GM21423 (cell line): ENCODE results near the gene HEXB.
"Not testable (repeated sequence)": the region's sequence is repeated elsewhere in the genome, so short reads cannot be mapped to it uniquely, and the experiment has no call there.

ENCODE experiments used
- ATAC-seq: cut with Tn5 transposase; IDR thresholded peaks from one replicate; pipeline ENCODE4 v1.9.1; 2021; ENCODE audit warnings: mild to moderate bottlenecking, moderate library complexity; ENCODE audit not compliant: unreplicated experiment

The HEXB gene

DNA sequence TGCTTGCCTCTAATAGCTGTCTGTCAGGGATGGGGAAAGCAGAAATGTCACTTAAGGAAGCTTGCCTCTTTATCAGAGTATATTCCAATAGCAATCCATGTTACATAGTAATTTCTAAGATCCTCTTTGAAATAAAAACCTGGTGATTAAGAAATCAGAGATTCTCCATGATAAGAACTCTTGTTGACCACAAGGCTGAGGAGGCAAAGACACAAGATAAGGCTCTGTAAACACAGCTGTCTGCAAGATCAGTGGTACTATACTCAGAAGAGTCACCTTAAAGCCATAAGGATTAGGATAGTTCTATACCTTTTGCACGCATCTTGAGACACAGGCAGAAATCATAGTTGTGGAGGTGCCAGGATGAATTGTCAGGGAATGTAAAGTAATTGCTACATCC is 40.3 kb downstream of the HEXB start:
- ATAC-seq = no peak

DNA sequence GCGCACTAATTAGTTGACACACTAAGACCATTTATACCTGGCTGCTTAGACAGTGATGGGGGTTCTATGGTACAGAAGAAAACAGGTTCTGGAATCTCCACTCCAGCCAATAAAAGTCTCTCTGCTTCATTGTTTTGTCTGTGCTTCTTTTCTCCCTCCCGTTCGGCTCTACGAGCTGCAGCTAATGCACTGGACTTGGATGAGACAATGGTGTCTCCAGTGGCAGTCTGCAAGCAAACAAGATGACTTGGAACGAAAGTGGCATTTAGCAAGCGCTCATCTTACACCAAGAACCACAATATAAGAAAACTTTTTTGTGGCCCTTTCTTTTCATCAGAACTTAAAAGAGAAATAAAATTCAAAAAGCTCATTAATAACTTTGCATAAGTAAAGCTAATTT is 51.7 kb downstream of the HEXB start:
- no peak for ATAC-seq

DNA sequence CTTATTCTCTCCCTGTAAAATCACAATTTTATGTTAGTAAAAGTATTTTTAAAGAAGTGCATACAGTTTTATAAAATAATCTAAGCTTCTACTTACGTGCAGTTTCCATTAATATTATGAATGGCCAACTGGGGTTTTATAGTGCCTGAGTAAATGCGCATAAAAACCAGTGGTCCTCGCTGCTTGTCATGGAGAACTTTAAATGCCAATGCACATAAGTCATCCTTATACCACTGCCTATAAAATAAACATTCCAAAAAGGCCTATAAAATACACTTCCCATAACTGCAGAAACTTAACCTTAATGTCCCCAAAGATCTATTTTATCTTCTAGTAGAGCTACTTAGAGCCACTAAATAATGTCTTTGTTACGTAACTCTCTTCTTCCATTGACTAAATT is 53.4 kb downstream of the HEXB start:
- no peak for ATAC-seq

DNA sequence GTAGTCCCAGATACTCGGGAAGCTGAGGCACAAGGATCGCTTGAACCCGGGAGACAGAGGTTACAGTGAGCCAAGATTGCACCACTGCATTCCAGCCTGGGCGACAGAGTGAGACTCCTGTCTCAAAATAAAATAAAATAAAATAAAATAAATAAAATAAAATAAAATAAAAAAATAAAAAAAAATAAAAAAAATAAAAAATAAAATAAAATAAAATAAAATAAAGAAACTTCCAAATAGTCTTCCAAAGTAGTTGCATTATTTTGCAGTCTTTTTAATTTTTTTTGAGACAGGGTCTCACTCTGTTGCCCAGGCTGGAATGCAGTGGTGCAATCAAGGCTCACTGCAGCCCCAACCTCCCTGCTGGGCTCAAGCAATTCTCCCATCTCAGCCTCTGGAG is 63.7 kb downstream of the HEXB start:
- not testable (repeated sequence) for ATAC-seq

DNA sequence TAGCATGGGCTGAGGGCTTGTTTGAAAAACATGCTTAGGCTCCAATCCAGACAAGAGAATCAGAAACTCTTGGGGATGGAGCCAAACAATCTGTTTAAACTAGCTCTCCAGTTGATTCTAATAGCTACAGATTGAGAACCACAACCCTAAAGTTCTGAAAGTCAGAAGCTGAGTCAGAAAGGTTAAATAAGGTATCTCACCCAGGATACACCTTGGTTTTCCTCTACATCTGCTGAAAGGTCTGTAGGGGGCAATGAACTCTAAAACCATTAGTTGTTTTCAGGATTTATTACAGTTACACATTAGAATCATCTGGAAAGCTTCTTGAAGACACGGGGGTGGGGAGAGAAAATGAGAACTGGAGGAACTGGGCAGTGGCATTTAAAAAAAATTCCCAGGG is 76.2 kb downstream of the HEXB start:
- ATAC-seq = no peak

DNA sequence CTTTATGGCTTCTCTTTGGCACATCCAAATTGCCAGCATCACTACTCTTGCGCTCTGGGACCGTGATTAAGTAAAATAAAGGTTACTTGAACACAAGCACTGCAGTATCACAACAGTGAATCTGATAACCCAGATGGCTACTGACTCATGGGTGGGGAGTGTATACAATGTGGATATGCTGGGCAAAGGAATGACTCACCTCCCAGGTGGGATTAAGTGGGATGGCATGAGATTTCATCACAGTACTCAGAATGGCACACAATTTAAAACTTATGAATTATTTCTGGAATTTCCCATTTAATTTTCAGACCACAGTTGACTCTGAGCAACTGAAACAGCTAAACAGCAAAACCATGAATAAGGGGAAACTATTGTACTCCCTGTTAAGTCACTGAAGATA is 77.6 kb downstream of the HEXB start:
- ATAC-seq = no peak

DNA sequence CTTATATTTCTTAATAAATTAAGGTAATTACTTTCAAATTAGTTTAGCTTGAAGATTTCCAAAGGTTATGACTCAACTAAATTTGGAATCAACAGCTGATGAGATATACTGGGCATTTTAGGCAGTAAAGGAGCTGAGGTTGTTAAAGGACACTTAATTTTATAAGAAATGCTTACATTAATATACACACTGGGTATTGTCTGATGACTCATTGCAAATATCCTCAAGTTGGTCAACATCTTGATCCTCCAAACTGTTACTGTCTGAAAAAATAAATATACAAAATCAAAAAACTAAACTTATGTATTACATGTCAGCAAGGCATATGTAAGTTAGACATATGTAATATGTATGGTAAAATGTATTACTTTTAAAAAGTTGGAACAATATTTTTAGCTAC is 78.5 kb downstream of the HEXB start:
- no peak for ATAC-seq

DNA sequence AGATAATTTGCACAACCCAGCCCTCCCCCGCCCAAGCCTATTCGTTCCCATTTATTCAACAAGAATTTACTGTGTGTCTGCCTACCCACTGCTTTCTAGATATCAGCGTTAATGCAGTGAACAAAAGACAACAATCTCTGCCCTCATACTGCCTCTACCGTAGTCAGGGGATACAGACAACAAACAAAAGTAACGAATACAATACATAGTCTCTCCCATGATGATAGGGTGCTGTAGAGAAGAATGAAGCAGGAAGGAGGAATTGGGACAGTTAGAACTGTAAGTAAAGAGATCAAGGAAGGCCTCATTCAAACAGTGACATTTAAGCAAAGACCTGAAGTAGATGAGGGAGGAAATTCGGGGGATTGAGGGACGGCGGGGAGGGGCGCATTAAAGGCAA is 80.2 kb downstream of the HEXB start:
- no peak for ATAC-seq

DNA sequence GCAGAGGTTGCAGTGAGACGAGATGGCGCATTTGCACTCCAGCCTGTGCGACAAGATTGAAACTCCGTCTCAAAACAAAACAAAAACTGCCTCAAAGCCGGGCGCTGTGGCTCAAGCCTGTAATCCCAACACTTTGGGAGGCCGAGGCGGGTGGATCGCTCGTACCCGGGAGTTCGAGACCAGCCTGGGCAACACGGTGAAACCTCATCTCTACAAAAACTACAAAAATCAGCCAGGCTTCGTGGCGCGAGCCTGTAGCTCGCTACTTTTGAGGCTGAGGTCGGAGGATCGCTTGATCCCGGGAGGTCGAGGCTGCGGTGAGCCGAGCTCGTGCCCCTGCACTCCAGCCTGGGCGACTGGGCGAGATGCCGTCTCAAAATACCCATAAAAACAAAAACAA is 80.9 kb downstream of the HEXB start:
- no peak for ATAC-seq

DNA sequence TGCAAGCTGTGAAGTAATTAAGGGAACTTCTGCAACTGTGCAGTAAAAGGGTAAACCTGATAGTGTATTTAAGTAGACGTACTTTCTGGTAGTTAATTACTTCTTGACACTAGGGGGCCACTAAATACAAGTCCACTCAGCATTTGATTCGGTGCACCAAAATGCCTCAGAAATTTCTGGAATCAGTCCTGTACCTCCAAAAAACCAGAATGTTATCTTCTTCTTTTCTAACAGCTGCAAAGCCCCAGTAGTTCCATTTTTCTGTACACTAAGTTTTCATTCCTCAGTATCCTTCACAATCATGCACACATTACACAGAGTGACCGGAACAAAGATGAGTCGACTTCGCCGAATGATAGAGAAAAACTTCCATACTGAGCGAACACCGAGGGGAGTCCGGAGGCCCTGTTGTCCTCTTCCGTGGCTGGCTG is 81.4 kb downstream of the HEXB start:
- ATAC-seq = peak; percentile 40

DNA sequence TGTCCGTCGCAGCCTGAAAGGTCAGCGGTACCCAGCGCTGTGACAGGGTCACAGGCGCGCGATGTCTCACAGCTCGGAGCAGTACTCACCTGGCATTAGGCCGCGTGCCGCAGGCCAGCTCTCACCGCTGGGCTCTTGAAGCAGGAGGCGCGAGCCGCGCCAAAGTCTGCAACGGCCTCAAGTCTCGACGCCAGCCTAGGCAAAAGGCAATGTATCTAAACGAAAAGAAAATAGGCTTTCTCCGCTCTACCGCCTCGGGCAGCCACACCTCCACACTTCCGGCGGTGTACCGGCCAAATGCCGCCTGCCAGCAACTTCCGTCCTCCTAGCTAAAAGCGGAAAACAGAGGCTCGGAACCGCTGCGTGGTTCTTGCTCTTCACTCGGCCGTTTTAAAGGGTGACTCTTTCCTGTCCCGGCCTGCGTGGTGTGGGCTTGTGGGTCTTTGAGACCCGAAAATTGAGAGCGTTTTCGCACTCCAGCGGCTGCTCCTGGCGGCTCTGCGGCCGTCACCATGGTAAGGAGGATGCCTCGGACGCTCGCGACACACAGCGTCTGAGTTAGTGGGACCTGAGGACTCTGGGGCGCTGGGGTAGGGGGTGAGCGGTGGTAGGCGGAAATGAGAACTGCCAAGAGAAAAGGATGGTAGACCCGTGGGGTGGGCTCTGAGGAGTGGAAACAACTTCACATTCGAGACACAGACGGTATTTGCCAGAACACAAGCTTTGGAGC is 82.0 kb downstream of the HEXB start, which contains the start of the genes GFM2 and NSA2:
TSS of gene GFM2 (minus strand) at position 269 of the 730 bp plus-strand sequence. CDS start 3,375 bp downstream, outside the sequence.
TSS of gene NSA2 (plus strand) at position 401 of the 730 bp plus-strand sequence. CDS start at position 513, 112 bp downstream.
- peak; percentile 90 for ATAC-seq

DNA sequence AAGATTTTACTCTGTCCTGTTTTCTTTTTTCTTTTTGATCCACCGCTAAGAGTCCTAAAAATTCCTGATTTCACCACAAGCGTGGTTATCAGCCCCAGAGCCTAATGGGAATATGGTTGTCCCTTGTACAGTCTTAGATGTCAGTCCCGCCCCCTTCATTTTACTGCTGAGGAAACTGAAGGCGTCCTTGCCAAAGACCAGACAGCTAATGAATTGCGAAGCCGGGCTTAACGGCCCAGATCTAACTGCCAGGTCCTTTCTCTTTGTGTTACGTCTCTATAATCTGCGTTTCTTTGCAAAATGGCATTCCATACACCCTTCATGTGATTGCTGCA is 82.5 kb downstream of the HEXB start:
- ATAC-seq = peak; percentile 25
